Measurements from ENCODE around the gene LRRIQ1.
"Not testable (repeated sequence)": the region's sequence is repeated elsewhere in the genome, so short reads cannot be mapped to it uniquely, and the experiment has no call there.

Gene LRRIQ1

GRCh38 chr12:85190728-85191127, 154.6 kb downstream of the LRRIQ1 start:
- no peak for DNase-seq

- DNase-seq: not testable (repeated sequence)
These were observed 167.7 kb downstream of the LRRIQ1 start for GRCh38 chr12:85203809-85204208.

GRCh38 chr12:85206543-85206942, 170.4 kb downstream of the LRRIQ1 start:
- no peak for DNase-seq

GRCh38 chr12:85224339-85224738, 188.2 kb downstream of the LRRIQ1 start:
- not testable (repeated sequence) for DNase-seq

GRCh38 chr12:85225501-85225900, 189.3 kb downstream of the LRRIQ1 start:
- no peak for DNase-seq

- no peak for DNase-seq
These were observed 201.2 kb downstream of the LRRIQ1 start for GRCh38 chr12:85237327-85237726.

- DNase-seq: no peak
These were observed 208.4 kb downstream of the LRRIQ1 start for GRCh38 chr12:85244561-85244960.

GRCh38 chr12:85253853-85254252, 217.7 kb downstream of the LRRIQ1 start:
- no peak for DNase-seq

GRCh38 chr12:85257671-85258070, 221.5 kb downstream of the LRRIQ1 start:
- no peak for DNase-seq

GRCh38 chr12:85260447-85260846, 224.3 kb downstream of the LRRIQ1 start:
- no peak for DNase-seq

- DNase-seq: no peak
These were observed 224.7 kb downstream of the LRRIQ1 start for GRCh38 chr12:85260896-85261295.

- DNase-seq: no peak
These were observed 230.2 kb downstream of the LRRIQ1 start for GRCh38 chr12:85266356-85266755.

GRCh38 chr12:85273381-85274314, 237.5 kb downstream of the LRRIQ1 start:
- no peak for DNase-seq

GRCh38 chr12:85274315-85274651, 238.1 kb downstream of the LRRIQ1 start:
- DNase-seq: no peak

- no peak for DNase-seq
These were observed 239.2 kb downstream of the LRRIQ1 start for GRCh38 chr12:85275374-85275773.

GRCh38 chr12:85277191-85277590, 241.0 kb downstream of the LRRIQ1 start:
- DNase-seq: no peak

- no peak for DNase-seq
These were observed 241.9 kb downstream of the LRRIQ1 start for GRCh38 chr12:85277900-85278597.

- DNase-seq: no peak
These were observed 242.7 kb downstream of the LRRIQ1 start for GRCh38 chr12:85278598-85279448.

GRCh38 chr12:85279449-85280164, 243.5 kb downstream of the LRRIQ1 start:
- DNase-seq: no peak

- peak; percentile 2 for DNase-seq
These were observed 244.2 kb downstream of the LRRIQ1 start, which contains the start of gene ALX1 for GRCh38 chr12:85280165-85280983. ALX1 (plus strand) TSS chr12:85280220; CDS start chr12:85280262, 42 bp downstream.

- no peak for DNase-seq
These were observed 245.0 kb downstream of the LRRIQ1 start for GRCh38 chr12:85280984-85281630.
